Amygdala (tissue), 56 donors: ENCODE measurements around the gene KIF26A.

ENCODE experiments used
- DNase-seq, 56 donors: peaks; one replicate each; lab custom pipeline; 2025; lab: John Stamatoyannopoulos, UW

Gene KIF26A

GRCh38 chr14:104111301-104112112 is 26.9 kb upstream of the KIF26A start:
- DNase-seq: no peak

GRCh38 chr14:104112113-104112505 is 26.3 kb upstream of the KIF26A start:
- DNase-seq: no peak

- no peak for DNase-seq
Measured at GRCh38 chr14:104112609-104113571, 25.5 kb upstream of the KIF26A start.

GRCh38 chr14:104113631-104114420 is 24.6 kb upstream of the KIF26A start:
- no peak for DNase-seq

GRCh38 chr14:104114421-104115130 is 23.8 kb upstream of the KIF26A start:
- DNase-seq: no peak

GRCh38 chr14:104115131-104115600 is 23.2 kb upstream of the KIF26A start:
- DNase-seq: no peak

- no peak for DNase-seq
Measured at GRCh38 chr14:104115691-104116287, 22.6 kb upstream of the KIF26A start.

- DNase-seq: no peak
Measured at GRCh38 chr14:104116288-104116755, 22.1 kb upstream of the KIF26A start.

- DNase-seq: no peak
Measured at GRCh38 chr14:104116756-104117340, 21.5 kb upstream of the KIF26A start.

GRCh38 chr14:104117341-104118005 is 20.9 kb upstream of the KIF26A start:
- no peak for DNase-seq

- no peak for DNase-seq
Measured at GRCh38 chr14:104118006-104118844, 20.2 kb upstream of the KIF26A start.

GRCh38 chr14:104119119-104119487 is 19.3 kb upstream of the KIF26A start:
- no peak for DNase-seq

- no peak for DNase-seq
Measured at GRCh38 chr14:104119488-104120251, 18.7 kb upstream of the KIF26A start.

GRCh38 chr14:104120281-104120741 is 18.1 kb upstream of the KIF26A start:
- DNase-seq: no peak

- DNase-seq: no peak
Measured at GRCh38 chr14:104121142-104121541, 17.2 kb upstream of the KIF26A start.

- DNase-seq: no peak
Measured at GRCh38 chr14:104123879-104124278, 14.5 kb upstream of the KIF26A start.

- no peak for DNase-seq
Measured at GRCh38 chr14:104125011-104125410, 13.4 kb upstream of the KIF26A start.
